Dedifferentiated amniotic fluid mesenchymal stem cell (primary cell): ENCODE data around the gene PSMC2.

ENCODE experiments used
- DNase-seq: peaks from one replicate; pipeline ENCODE4 v3.0.0-alpha.2; 2016; ENCODE audit errors: extremely low spot score

The PSMC2 gene

GRCh38 chr7:103347507-103348267, at the start of gene PSMC2:
PSMC2 (plus strand) TSS chr7:103347643; CDS start chr7:103347712, 69 bp downstream.
- peak; percentile 91 for DNase-seq

- no peak for DNase-seq
Measured at GRCh38 chr7:103297837-103298179, 49.6 kb upstream of the PSMC2 start.

GRCh38 chr7:103299660-103300059, 47.8 kb upstream of the PSMC2 start:
- DNase-seq: no peak

GRCh38 chr7:103301441-103301840, 46.0 kb upstream of the PSMC2 start:
- DNase-seq: no peak

GRCh38 chr7:103307503-103308231, 39.8 kb upstream of the PSMC2 start:
- DNase-seq: no peak

GRCh38 chr7:103314852-103315251, 32.6 kb upstream of the PSMC2 start:
- no peak for DNase-seq

- no peak for DNase-seq
Measured at GRCh38 chr7:103316380-103316941, 31.0 kb upstream of the PSMC2 start.

GRCh38 chr7:103317009-103317408, 30.4 kb upstream of the PSMC2 start:
- no peak for DNase-seq

GRCh38 chr7:103325744-103326143, 21.7 kb upstream of the PSMC2 start:
- DNase-seq: no peak

- DNase-seq: no peak
Measured at GRCh38 chr7:103336761-103337160, 10.7 kb upstream of the PSMC2 start.

- DNase-seq: no peak
Measured at GRCh38 chr7:103338864-103339263, 8.6 kb upstream of the PSMC2 start.

GRCh38 chr7:103341466-103341865, 6.0 kb upstream of the PSMC2 start:
- no peak for DNase-seq

- DNase-seq: no peak
Measured at GRCh38 chr7:103343332-103343731, 4.1 kb upstream of the PSMC2 start.

GRCh38 chr7:103343758-103344452, 3.5 kb upstream of the PSMC2 start:
- DNase-seq: no peak

- peak; percentile 93 for DNase-seq
Measured at GRCh38 chr7:103344453-103345149, 2.8 kb upstream of the PSMC2 start, which contains the start of gene DNAJC2. DNAJC2 (minus strand) TSS chr7:103344767; CDS start chr7:103344622, 145 bp downstream.

- no peak for DNase-seq
Measured at GRCh38 chr7:103346396-103346795, 1.0 kb upstream of the PSMC2 start.

- no peak for DNase-seq
Measured at GRCh38 chr7:103348452-103348851, 1.0 kb downstream of the PSMC2 start.

GRCh38 chr7:103348959-103349358, 1.5 kb downstream of the PSMC2 start:
- DNase-seq: no peak

- no peak for DNase-seq
Measured at GRCh38 chr7:103349805-103350204, 2.4 kb downstream of the PSMC2 start.

- DNase-seq: no peak
Measured at GRCh38 chr7:103369432-103369831, 22.0 kb downstream of the PSMC2 start.

- DNase-seq: no peak
Measured at GRCh38 chr7:103373866-103374643, 26.6 kb downstream of the PSMC2 start.
